Mesenchymal stem cell (in vitro differentiated cells and primary cell): Measurements from ENCODE around the gene AIP.

ENCODE experiments used
- DNase-seq: peaks from one replicate; pipeline ENCODE4 v3.0.0-alpha.2; 2013
- H2AFZ ChIP-seq: one replicate; pipeline ENCODE4 v1.6.1; 2013; ENCODE audit warnings: low read depth, mild to moderate bottlenecking, control low read depth, inconsistent platforms, low read length, moderate library complexity
- H2AK5ac ChIP-seq: 2 replicates; pipeline ENCODE4 v1.6.1; 2013; ENCODE audit warnings: low read length, moderate library complexity, mild to moderate bottlenecking, inconsistent platforms; ENCODE audit not compliant: severe bottlenecking
- H2BK120ac ChIP-seq: one replicate; pipeline ENCODE4 v1.6.1; 2013; ENCODE audit warnings: low read depth, mild to moderate bottlenecking, inconsistent platforms, low read length, moderate library complexity
- H2BK12ac ChIP-seq, 2 experiments: one replicate each; pipeline ENCODE4 v1.6.1; 2013; ENCODE audit warnings: inconsistent platforms in 2 of 2, low read length in 2 of 2, mild to moderate bottlenecking in 2 of 2, moderate library complexity in 2 of 2, control low read depth in 1 of 2
- H2BK15ac ChIP-seq: one replicate; pipeline ENCODE4 v1.6.1; 2013; ENCODE audit warnings: mild to moderate bottlenecking, low read depth, inconsistent platforms; ENCODE audit not compliant: poor library complexity, severe bottlenecking
- H2BK5ac ChIP-seq: 2 replicates; pipeline ENCODE4 v1.6.1; 2013; ENCODE audit warnings: low read depth, mild to moderate bottlenecking, low read length, control low read depth, inconsistent platforms; ENCODE audit not compliant: poor library complexity, severe bottlenecking
- H3K14ac ChIP-seq, 2 experiments: one replicate each; pipeline ENCODE4 v1.6.1; 2013; ENCODE audit warnings: inconsistent platforms in 2 of 2, low read length in 2 of 2, control low read depth in 1 of 2, mild to moderate bottlenecking in 1 of 2, moderate library complexity in 1 of 2
- H3K18ac ChIP-seq, 2 experiments: one replicate each; pipeline ENCODE4 v1.6.1; 2013; ENCODE audit warnings: inconsistent platforms in 2 of 2, low read length in 2 of 2, control low read depth in 1 of 2, low read depth in 1 of 2, mild to moderate bottlenecking in 1 of 2
- H3K23ac ChIP-seq, 2 experiments: one replicate each; pipeline ENCODE4 v1.6.1; 2013; ENCODE audit warnings: inconsistent platforms in 2 of 2, low read length in 2 of 2, mild to moderate bottlenecking in 2 of 2, moderate library complexity in 2 of 2, control low read depth in 1 of 2
- H3K27ac ChIP-seq: 2 replicates; pipeline ENCODE4 v1.5.1; 2013; ENCODE audit warnings: mild to moderate bottlenecking, moderate library complexity, low read length, control low read depth, inconsistent platforms; ENCODE audit not compliant: poor library complexity, severe bottlenecking
- H3K27me3 ChIP-seq, 2 experiments: 2 replicates each; pipeline versions ENCODE4 v1.6.1 to v1.7.0; 2013; ENCODE audit warnings: low read length in 2 of 2, mild to moderate bottlenecking in 2 of 2, moderate library complexity in 2 of 2, control low read depth in 1 of 2, inconsistent platforms in 1 of 2; ENCODE audit not compliant: control insufficient read depth in 1 of 2, insufficient read depth in 1 of 2
- H3K36me3 ChIP-seq, 2 experiments: 2 replicates each; pipeline versions ENCODE4 v1.6.1 to v1.7.0; 2013; ENCODE audit warnings: low read length in 2 of 2, control low read depth in 1 of 2, inconsistent platforms in 1 of 2, low read depth in 1 of 2, mild to moderate bottlenecking in 1 of 2; ENCODE audit not compliant: insufficient read depth in 2 of 2, control insufficient read depth in 1 of 2
- H3K4ac ChIP-seq, 2 experiments: one replicate each; pipeline ENCODE4 v1.6.1; 2013; ENCODE audit warnings: inconsistent platforms in 2 of 2, low read length in 2 of 2, mild to moderate bottlenecking in 2 of 2, moderate library complexity in 2 of 2, control low read depth in 1 of 2, low read depth in 1 of 2
- H3K4me1 ChIP-seq: 2 replicates; pipeline ENCODE4 v1.6.1; 2013; ENCODE audit warnings: low read depth, low read length, control low read depth; ENCODE audit not compliant: control insufficient read depth, insufficient read depth
- H3K4me2 ChIP-seq: 2 replicates; pipeline ENCODE4 v1.6.1; 2013; ENCODE audit warnings: low read length, mild to moderate bottlenecking, inconsistent platforms; ENCODE audit not compliant: poor library complexity, severe bottlenecking
- H3K4me3 ChIP-seq, 2 experiments: 2 replicates each; pipeline versions ENCODE4 v1.5.1 to v1.7.0; 2013; ENCODE audit warnings: low read length in 2 of 2, mild to moderate bottlenecking in 2 of 2, control low read depth in 1 of 2, low read depth in 1 of 2; ENCODE audit not compliant: insufficient read depth in 1 of 2
- H3K79me1 ChIP-seq: replicated peaks from 2 replicates; pipeline ENCODE4 v1.6.1; 2013; ENCODE audit warnings: mild to moderate bottlenecking, control low read depth, low read length, inconsistent platforms; ENCODE audit not compliant: poor library complexity, severe bottlenecking
- H3K9ac ChIP-seq: 2 replicates; pipeline ENCODE4 v1.7.0; 2013; ENCODE audit warnings: mild to moderate bottlenecking, low read length, moderate library complexity
- H3K9me3 ChIP-seq: 2 replicates; pipeline ENCODE4 v1.7.0; 2013; ENCODE audit warnings: mild to moderate bottlenecking, low read length; ENCODE audit not compliant: control insufficient read depth
- H4K8ac ChIP-seq: one replicate; pipeline ENCODE4 v1.6.1; 2013; ENCODE audit warnings: inconsistent platforms, mild to moderate bottlenecking, low read length, moderate library complexity
- H4K91ac ChIP-seq: one replicate; pipeline ENCODE4 v1.6.1; 2013; ENCODE audit warnings: mild to moderate bottlenecking, low read length, inconsistent platforms
- WGBS: methylation state at CpG from one replicate; pipeline ENCODE4 v1.1.7; 2013; ENCODE audit warnings: mixed read lengths; 5-methylcytosine and 5-hydroxymethylcytosine counted together

The AIP gene

DNA sequence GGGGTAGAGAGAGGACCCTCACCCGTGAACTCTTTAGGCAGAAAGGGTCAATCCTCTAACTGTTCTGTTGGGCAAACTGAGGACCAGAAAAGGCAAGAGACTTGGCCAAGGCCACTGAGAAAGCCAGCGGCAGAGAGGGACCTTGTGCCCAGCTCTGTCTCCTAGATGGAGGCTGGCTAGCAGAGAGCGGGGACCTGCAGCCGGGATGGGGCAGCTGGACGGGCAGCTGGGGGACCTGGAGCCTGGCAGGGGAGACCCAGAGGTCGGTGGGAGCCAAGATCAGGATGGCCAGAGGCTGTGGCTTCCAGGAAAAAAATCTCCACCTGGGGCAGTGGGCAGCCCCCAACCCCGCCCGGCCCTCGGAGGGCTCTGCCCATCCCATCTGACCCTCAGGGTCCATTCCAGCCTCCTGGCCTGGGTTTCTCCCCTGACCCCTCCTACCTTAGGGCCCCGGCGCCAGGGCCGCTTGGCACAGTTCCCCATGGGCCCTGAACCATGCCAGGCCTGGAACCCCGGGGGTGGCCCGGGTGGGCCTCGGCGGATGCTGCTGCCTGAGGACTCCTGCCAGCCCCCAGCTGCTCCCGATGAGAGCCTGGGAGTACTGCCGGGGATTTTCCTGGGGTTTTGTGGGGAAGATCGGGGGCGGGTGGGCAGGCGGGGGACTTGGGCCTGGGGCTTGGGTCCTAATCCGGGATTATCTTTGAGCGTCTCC lies 40.2 kb downstream of the AIP start, which contains the start of gene CABP2:
TSS of gene CABP2 (minus strand) at position 603 of the 712 bp plus-strand sequence. CDS start at position 483, 120 bp downstream.
- Histone ChIP-seq H3K36me3 (no peaks in the 10 kb centered on the region), H2AFZ (no peak within 1 kb of the TSS), H3K79me1 (no peaks in the 10 kb centered on the region), H3K23ac (no peak within 1 kb of the TSS), H2BK15ac (peak within 1 kb of the TSS; percentile 12), H4K91ac (no peak within 1 kb of the TSS), H2BK12ac (no peak within 1 kb of the TSS), H2BK5ac (no peak within 1 kb of the TSS), H3K4me2 (no peak within 1 kb of the TSS), H2BK120ac (no peak within 1 kb of the TSS), H3K4me3 (no peak within 1 kb of the TSS), H2AK5ac (no peak within 1 kb of the TSS), H3K4me1 (peaks cover 3% of the 10 kb centered on the region), H3K14ac (no peak within 1 kb of the TSS), H3K4ac (no peak within 1 kb of the TSS), H3K9me3 (peaks cover 3% of the 10 kb centered on the region), H3K9ac (no peak within 1 kb of the TSS), H3K27ac (no peak within 1 kb of the TSS), H3K27me3 (peaks cover 3 to 58% of the 10 kb centered on the region in 2 experiments), H4K8ac (no peak within 1 kb of the TSS), H3K18ac (no peak within 1 kb of the TSS)
- no peak for DNase-seq
- 89% methylated on average over 22 of the region's 23 CpGs for WGBS

DNA sequence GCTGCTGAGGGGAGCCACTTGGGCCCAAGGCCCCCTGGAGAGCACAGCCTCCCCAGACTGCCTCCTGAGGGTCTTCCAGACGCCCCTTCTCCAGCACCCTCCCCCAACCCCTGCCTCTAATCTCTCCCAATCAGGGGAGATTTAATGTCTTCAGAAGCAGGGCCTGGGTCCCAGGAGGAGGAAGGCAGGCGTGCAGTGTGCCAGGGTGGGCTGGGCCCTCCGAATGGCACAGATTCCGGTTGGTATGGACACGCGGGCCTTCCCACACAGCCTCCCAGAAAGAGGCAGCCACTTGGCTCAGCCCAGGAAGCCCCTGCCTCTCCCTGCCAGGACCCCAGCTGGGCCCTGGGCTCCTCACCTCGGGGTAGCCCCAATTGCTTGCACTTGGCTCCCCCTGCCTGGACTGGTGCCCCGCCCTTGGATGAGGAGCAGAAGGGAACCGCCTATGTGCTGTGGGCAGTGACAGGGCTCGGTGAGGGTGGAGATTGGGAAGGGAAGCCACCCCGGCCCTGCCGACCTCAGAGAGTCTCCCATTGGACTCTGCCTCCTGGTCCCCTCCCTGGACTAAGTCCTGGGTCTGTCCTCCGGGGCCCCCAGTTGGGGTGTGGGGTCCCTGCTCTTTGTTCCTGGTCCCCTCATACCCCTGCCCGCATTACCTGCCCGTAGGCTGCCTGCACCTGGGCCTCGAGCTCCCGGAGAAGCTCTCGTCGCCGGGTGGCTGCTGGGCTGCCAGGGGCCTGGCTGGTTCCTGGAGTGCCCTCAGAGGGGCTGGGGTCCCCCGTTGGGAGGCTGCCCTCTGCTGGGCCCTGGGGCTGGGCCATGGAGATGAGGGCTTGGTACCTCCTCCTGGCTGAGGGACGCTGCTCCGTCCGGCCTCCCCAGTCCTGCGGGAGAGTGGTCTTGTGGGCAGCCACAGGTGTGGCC lies 41.0 kb downstream of the AIP start:
- Histone ChIP-seq H3K4me2 (no peak overlapping the region), H3K79me1 (no peaks in the 10 kb centered on the region)
- 86% methylated on average over 24 of the region's 25 CpGs for WGBS

DNA sequence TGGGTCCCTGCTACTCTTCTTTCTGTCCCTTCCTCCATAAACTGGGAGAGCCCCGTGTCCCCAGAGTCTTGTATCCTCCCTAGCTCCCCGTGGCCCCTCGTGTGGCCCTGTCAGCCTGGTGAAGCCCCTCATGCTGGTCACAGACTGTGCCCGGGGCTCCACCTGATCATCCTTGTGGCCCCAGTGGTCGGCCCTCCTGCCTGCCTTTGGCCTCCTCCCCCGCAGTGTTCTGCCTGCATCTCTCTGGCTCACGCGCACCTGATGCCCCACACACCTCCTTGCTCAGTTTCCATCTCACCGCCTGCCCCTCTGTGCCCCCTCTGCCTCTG lies 41.6 kb downstream of the AIP start:
- H4K8ac ChIP-seq, result no peak overlapping the region
- H3K14ac ChIP-seq, result no peak overlapping the region
- no peak for DNase-seq
- 81% methylated on average over 9 of the region's 9 CpGs for WGBS
- no peak overlapping the region for H3K27ac ChIP-seq
- no peaks in the 10 kb centered on the region for H3K36me3 ChIP-seq
- H3K4ac ChIP-seq, result no peak overlapping the region
- no peak overlapping the region for H3K4me2 ChIP-seq
- no peak overlapping the region for H2BK5ac ChIP-seq
- no peak overlapping the region for H3K23ac ChIP-seq
- H2BK15ac ChIP-seq, result no peak overlapping the region
- no peak overlapping the region for H3K9ac ChIP-seq
- H3K79me1 ChIP-seq, result no peaks in the 10 kb centered on the region
- no peak overlapping the region for H4K91ac ChIP-seq
- no peak overlapping the region for H3K18ac ChIP-seq
- no peak overlapping the region for H2AFZ ChIP-seq
- no peak overlapping the region for H2BK12ac ChIP-seq
- H3K9me3 ChIP-seq, result peaks cover 3% of the 10 kb centered on the region
- no peak overlapping the region for H2BK120ac ChIP-seq
- H3K4me3 ChIP-seq, result no peak overlapping the region
- no peak overlapping the region for H2AK5ac ChIP-seq
- H3K4me1 ChIP-seq, result peaks cover 3% of the 10 kb centered on the region
- H3K27me3 ChIP-seq, result peaks cover 0 to 47% of the 10 kb centered on the region in 2 experiments

More for the DNA sequence above, 41.0 kb downstream of the AIP start:
- peaks cover 3 to 53% of the 10 kb centered on the region in 2 experiments for H3K27me3 ChIP-seq
- peaks cover 3% of the 10 kb centered on the region for H3K9me3 ChIP-seq
- no peak overlapping the region for H2BK5ac ChIP-seq
- H2BK15ac ChIP-seq, result peak overlapping the region; percentile 12
- no peak overlapping the region for H4K8ac ChIP-seq
- H3K9ac ChIP-seq, result no peak overlapping the region
- H3K4me1 ChIP-seq, result peaks cover 3% of the 10 kb centered on the region
- H3K14ac ChIP-seq, result no peak overlapping the region
- no peaks in the 10 kb centered on the region for H3K36me3 ChIP-seq
- H3K4me3 ChIP-seq, result no peak overlapping the region
- no peak overlapping the region for H3K18ac ChIP-seq
- no peak overlapping the region for H3K4ac ChIP-seq
- no peak for DNase-seq
- H2BK120ac ChIP-seq, result no peak overlapping the region
- no peak overlapping the region for H3K23ac ChIP-seq
- H2BK12ac ChIP-seq, result no peak overlapping the region
- no peak overlapping the region for H2AFZ ChIP-seq
- H3K27ac ChIP-seq, result no peak overlapping the region
- no peak overlapping the region for H2AK5ac ChIP-seq
- H4K91ac ChIP-seq, result no peak overlapping the region

DNA sequence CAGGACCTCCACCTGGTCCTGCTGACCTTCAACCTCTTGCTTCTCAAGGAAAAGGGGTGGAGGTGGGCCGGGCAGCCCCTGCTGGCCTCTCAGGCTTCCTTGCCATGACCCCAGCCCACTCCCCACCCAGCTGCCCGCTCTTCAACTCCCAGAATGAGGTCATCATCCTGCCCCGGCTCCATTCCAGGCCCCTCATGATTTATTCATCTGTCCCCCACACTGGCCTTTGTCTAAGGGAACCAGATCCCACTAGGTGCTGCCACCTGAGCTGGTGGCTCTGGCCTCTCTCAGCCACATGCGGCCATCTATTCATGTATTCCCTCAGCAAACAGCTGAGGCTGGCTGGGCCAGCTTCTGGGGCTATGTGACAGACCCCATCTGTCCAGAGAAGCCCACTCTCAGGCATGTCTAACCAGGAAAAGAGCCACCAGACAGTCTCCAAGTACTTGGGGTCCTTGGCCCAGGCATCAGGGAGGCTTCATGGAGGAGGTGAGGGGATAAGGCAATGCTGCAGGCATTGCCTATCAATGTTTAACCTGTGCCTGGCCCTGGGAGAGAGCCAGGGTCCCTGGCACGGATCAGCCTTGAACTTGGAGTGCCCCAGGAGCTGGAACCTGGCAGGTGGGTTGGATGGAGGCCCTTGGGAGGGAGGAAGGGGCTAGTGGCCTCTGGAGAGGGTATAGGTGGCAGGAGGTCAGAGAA lies 42.6 kb downstream of the AIP start:
- no peak overlapping the region for H2AFZ ChIP-seq
- H3K4me3 ChIP-seq, result no peak overlapping the region
- no peak overlapping the region for H3K18ac ChIP-seq
- DNase-seq, result no peak
- H3K14ac ChIP-seq, result no peak overlapping the region
- H4K8ac ChIP-seq, result no peak overlapping the region
- H2BK5ac ChIP-seq, result no peak overlapping the region
- no peak overlapping the region for H4K91ac ChIP-seq
- H3K23ac ChIP-seq, result no peak overlapping the region
- H2BK120ac ChIP-seq, result no peak overlapping the region
- no peak overlapping the region for H2AK5ac ChIP-seq
- no peak overlapping the region for H2BK12ac ChIP-seq
- H3K79me1 ChIP-seq, result no peaks in the 10 kb centered on the region
- no peak overlapping the region for H3K4ac ChIP-seq
- no peaks in the 10 kb centered on the region for H3K36me3 ChIP-seq
- no peak overlapping the region for H2BK15ac ChIP-seq
- 70% methylated on average over 5 of the region's 5 CpGs for WGBS
- no peak overlapping the region for H3K27ac ChIP-seq
- no peak overlapping the region for H3K9ac ChIP-seq
- no peak overlapping the region for H3K4me2 ChIP-seq
- H3K27me3 ChIP-seq, result peaks cover 0 to 49% of the 10 kb centered on the region in 2 experiments
- peaks cover 3% of the 10 kb centered on the region for H3K9me3 ChIP-seq
- H3K4me1 ChIP-seq, result peaks cover 10% of the 10 kb centered on the region
